NCI-H2171 (cell line): Measurements from ENCODE around the gene ACTR1A.

Source experiments
- DNase-seq: peaks from one replicate; lab custom pipeline; 2025; lab: John Stamatoyannopoulos, UW

The ACTR1A gene

DNA sequence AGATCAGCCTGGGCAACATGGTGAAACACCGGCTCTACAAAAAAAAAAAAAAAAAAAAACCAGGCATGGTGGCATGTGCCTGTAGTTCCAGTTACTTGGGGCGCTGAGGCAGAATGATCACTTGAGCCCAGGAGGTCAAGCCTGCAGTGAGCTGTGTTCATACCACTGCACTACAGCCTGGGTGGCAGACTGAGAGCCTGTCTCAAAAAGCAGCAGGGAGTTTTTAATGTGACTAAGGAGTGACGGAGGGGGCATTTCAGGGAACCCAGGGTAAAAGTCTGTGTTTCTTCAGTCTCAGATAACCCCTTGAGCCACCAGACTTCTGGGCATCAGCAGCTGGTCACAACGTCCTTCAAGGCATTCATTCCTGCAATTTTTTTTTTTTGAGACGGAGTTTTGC is 49.0 kb downstream of the ACTR1A start:
- no peak for DNase-seq

- DNase-seq, result no peak
Observed at GRCh38 chr10:102452672-102453340, 49.7 kb downstream of the ACTR1A start.

DNA sequence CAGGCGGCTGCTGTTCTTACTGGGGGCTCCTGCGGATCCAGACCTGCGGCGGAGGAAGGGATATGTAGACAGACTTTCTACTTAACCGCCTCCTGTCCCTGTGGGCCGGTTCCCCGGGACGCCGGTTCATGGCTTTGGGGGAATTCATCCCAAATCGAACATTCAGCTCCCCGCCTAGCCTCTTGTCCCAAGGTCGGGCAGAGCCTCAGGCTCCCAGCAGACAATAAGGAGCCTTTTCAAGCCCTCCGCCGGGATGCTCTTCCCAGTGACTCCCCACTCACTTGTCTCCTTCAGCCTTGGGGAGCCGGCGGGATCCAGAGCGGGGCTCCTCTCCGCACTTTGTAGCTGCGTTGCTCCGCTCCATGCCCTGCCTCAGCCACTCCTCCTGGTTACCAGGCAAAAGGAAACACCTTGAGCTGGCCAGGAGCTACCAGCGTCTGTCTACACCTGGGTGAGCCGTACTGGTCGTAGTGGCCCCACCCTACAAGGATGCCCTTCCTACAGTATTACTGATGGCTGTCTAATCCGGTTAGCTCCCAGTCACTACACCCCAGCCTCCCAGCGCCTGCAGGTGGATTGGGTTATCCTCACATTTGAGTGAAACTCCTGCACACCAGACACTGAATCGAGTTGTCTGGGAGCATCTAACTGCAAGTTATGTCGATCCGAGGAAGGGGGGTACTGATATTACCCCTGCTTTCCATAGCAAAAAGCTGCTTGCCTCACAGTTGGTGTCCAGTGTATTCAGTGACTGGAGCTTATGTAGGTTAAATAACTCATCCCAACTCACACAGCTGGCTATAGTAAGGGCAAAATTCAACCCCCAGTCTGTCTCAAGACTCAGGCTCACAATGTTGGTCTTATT is 51.2 kb downstream of the ACTR1A start, which contains the start of gene C10orf95:
C10orf95 (minus strand) TSS at position 439 of the 865 bp plus-strand sequence. CDS start 450 bp downstream, outside the sequence.
- DNase-seq, result no peak

GRCh38 chr10:102450374-102451104 is 52.0 kb downstream of the ACTR1A start:
- DNase-seq, result peak; percentile 58

DNA sequence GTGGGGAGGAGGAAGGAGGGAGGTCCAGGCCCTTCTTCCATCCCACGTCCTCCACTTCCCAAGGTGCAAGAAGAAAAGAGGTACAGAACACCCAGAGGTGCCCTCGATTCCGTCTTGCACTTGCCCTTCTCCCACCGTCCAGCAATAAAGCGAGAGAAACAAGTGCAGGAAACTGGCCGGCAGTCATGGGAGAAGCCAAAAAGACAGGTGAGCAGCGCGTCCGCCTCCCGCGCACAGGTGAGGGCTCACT is 52.5 kb downstream of the ACTR1A start:
- DNase-seq, result no peak

DNA sequence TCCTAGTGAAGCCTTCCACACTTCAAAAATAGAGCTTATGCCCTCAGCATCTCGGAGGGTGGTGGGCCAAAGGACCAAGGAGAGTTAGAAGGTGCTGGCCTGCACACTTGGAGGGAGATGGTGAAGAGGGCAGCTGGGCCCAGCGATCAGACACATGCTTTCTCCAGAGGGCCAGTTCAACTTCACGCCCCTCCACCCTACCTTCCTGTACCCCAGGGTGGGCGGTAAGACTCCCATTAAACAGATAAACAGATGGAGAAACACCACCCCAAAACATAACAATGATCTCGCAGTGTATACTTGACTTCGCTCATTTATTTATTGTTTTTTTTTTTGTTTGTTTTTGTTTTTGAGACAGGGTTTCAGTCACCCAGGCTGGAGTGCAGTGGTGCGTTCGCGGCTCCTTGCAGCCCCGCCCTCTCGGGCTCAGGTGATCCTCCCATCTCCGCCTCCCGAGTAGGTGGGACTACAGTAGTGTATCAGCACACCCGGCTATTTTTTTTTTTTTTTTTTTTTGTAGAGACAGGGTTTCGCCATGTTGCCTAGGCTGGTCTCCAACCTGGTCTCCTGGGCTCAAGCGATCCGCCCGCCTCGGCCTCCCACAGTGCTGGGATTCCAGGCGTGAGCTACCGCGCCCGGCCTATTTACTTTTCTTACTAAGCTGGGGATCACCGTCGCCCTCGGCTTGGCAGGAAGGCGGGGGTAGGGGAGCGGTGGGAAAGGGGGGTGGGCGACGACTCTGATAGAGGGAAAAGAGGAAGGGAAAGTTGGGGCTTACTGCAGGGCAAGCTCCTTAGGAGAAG is 53.0 kb downstream of the ACTR1A start:
- peak; percentile 77 for DNase-seq

- no peak for DNase-seq
Observed at GRCh38 chr10:102444851-102445250, 57.7 kb downstream of the ACTR1A start.

DNA sequence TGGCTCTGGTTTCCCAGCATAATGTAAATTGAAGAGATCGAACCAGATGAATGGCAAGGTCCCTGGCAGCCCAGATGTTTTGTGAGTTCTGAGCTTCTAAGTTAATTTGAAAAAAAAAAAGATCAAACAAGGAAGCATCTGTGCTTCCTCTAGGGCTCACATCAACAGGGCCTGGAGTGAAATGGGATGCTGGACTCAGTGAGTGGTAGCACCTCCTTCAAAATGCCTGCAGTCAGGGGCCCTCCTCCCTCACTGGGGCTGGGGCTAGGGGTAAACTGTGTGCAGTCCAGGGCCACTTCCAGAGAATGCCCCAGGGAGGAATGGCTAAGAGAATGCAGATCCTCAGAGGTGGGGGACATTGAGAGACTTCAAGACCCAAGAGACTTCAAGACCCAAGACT is 64.1 kb downstream of the ACTR1A start:
- no peak for DNase-seq

GRCh38 chr10:102437515-102437914 is 65.0 kb downstream of the ACTR1A start:
- no peak for DNase-seq

DNA sequence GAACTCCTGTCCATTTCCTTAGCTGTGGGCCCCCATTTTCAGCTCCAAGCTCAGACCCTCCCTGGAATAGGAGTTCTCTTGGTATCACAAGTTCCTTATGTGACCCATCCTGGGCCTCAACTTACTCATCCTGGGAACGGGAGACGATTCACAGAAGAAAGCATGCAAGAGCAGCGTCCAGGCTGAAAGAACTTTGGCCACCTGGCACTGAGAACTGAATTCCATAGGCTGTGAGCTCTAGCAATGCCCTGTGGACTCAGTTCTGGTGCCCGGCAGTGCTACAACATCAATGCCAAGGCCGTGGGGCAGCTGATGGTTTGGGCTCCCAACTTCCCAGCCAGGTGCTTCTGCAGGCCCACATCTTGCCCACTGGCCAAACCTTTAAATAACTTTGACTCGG is 66.2 kb downstream of the ACTR1A start:
- no peak for DNase-seq

- DNase-seq, result no peak
Observed at GRCh38 chr10:102435529-102436233, 66.8 kb downstream of the ACTR1A start.

GRCh38 chr10:102435133-102435497 is 67.4 kb downstream of the ACTR1A start:
- no peak for DNase-seq

- no peak for DNase-seq
Observed at GRCh38 chr10:102434394-102435132, 67.9 kb downstream of the ACTR1A start.

DNA sequence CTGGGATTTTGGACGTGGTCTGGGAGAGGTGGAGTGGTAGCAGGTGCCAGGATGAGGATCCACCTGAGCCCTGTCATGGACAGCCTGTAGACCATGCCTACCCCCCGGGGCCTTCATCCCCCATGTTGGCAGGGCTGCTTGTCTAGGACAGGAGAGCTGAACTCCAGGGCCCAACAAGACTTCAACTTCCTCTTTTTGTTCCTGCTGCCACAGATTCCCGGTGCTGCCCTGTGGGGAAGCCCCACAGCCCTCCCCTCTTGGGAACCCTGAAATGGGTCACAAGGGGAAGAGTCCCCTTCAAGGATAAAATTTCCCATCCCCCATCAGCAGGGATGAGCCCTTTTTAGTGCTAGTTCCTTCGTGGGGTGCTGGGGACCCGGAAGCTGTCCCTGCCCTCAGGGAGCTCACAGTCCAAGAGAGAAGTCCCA is 68.9 kb downstream of the ACTR1A start:
- DNase-seq, result no peak

- peak; percentile 89 for DNase-seq
Observed at GRCh38 chr10:102432162-102432950, 70.2 kb downstream of the ACTR1A start, which contains the start of gene CUEDC2. CUEDC2 (minus strand) TSS chr10:102432574; CDS start chr10:102425188, 7,386 bp downstream.

- no peak for DNase-seq
Observed at GRCh38 chr10:102431452-102432124, 70.9 kb downstream of the ACTR1A start.

DNA sequence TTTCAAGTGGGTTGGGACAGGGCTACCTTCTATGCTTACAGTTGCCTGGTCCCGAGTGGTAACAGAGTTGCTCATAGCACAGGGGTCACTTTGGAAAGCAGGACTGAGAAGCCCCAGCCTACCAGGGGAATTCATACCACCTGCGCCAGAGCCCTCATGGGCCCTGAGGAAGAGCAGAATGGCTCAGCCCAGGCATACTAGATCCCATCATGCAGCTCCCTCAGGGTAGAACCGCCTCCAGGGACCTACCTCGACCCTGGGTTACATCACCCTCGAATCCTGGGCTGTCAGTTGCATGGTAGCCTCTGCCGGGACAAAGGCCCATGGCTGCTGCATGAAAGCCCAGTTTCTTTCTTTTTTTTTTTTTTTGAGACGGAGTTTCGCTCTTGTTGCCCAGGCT is 73.0 kb downstream of the ACTR1A start:
- DNase-seq, result no peak
